Measurements from ENCODE around the gene CACNB4. TPM values are rescaled to one million over a fixed set of nuclear protein-coding genes. Genes with fewer than 3 reads are reported as not detected.

The CACNB4 gene
- polyA plus RNA-seq, 1 of the 3 experiments (the other 2 are of a cell fraction), result 0.18 TPM

GRCh38 chr2:151968770-151969470 is 129.9 kb downstream of the CACNB4 start (continued):
- TF ChIP-seq TCF12 (IDR thresholded peaks at IDR 0.05), result no peak
- no peak for TF ChIP-seq YY1 (IDR thresholded peaks at IDR 0.05; ENCODE audit: low read depth)
- no peak for TF ChIP-seq MAX (IDR thresholded peaks at IDR 0.05; ENCODE audit: low read depth)

- Histone ChIP-seq H2AFZ (ENCODE audit: low read depth) (no peak overlapping the region), H3K9me2 (no peaks in the 10 kb centered on the region), H3K27me3 (ENCODE audit: insufficient read depth) (no peaks in the 10 kb centered on the region), H3K27ac (ENCODE audit: low read depth in 2 of 2, low read length in 1 of 2) (no peak overlapping the region), H3K4me1 (ENCODE audit: control insufficient read depth in 1 of 2, insufficient read depth in 2 of 2, low read depth in 1 of 2, low read length in 1 of 2) (peaks cover 0 to 6% of the 10 kb centered on the region in 2 experiments; a peak in 1 of 4 replicates), H3K9me3 (no peaks in the 10 kb centered on the region), H3F3A (replicated peaks; ENCODE audit: insufficient read depth) (no peaks in the 10 kb centered on the region), H3K4me2 (no peak overlapping the region), H3K9ac (no peak overlapping the region), H3K36me3 (replicated peaks in 1 of 2; ENCODE audit: control insufficient read depth in 1 of 2, insufficient read depth in 2 of 2, low read length in 1 of 2) (no peaks in the 10 kb centered on the region), H3K79me2 (ENCODE audit: insufficient read depth) (no peaks in the 10 kb centered on the region), H4K20me1 (ENCODE audit: insufficient read depth) (no peaks in the 10 kb centered on the region), H3K4me3 (ENCODE audit: low read depth in 2 of 2, low read length in 1 of 2) (no peak overlapping the region)
- no peak for DNase-seq
- ChIA-PET CTCF (interaction anchor here (1.0 to 1.8 kb wide), 3 partner anchors 14 to 58 kb away, joined by 3 to 4 read pairs (median 4); no protein-coding TSS in a partner anchor), POLR2A (no interaction called here)
- WGBS (ENCODE audit: low lambda C conversion rate), result 70% methylated on average over 11 of the region's 11 CpGs
- no peak for TF ChIP-seq GABPA (IDR thresholded peaks at IDR 0.05; ENCODE audit: low read depth)
- no peak for TF ChIP-seq USF1 (IDR thresholded peaks at IDR 0.05; ENCODE audit: borderline replicate concordance, low read depth)
- TF ChIP-seq EP300 (IDR thresholded peaks at IDR 0.05; ENCODE audit: borderline replicate concordance in 1 of 2, low read depth in 1 of 2, low read length in 1 of 2), result no peak
- TF ChIP-seq RCOR1 (IDR thresholded peaks at IDR 0.05; ENCODE audit: low read length), result no peak
- TF ChIP-seq CTCF (IDR thresholded peaks at IDR 0.05), result no peak
- no peak for TF ChIP-seq CHD2 (IDR thresholded peaks at IDR 0.05; ENCODE audit: low read length, partially characterized antibody)
- TF ChIP-seq SIN3A (IDR thresholded peaks at IDR 0.05; ENCODE audit: borderline replicate concordance, low read depth, low read length), result no peak
Observed at GRCh38 chr2:151967829-151968722, 130.8 kb downstream of the CACNB4 start.

Measured in SK-N-SH (cell line).